ENCODE measurements around the gene CAV2. TPM values are rescaled to one million over a fixed set of nuclear protein-coding genes. Genes with fewer than 3 reads are reported as not detected.

Gene CAV2
- total and polyA plus RNA-seq, 10 donors = 15.5 to 107 (median 72.7) TPM

DNA sequence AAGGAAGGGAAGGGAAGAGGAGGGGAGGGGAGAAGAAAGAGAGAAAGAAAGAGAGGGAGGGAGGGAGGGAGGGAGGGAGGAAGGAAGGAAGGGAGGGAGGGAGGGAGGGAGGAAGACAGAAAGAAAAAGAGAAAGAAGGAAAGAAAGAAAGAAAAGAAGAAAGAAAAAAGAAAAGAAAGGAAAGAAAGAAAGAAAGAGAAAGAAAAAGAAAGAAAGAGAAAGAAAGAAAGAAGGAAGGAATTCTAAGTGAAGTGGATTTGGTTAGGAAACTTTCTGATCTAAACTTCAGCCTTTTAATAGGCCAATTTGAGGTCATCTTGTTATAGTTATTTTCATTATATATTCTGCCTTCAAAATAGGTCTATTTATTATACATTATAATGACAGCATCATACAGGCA lies 4.3 kb downstream of the CAV2 start:
- Histone ChIP-seq H3K36me3 (peaks cover 0 to 15% (median 0%) of the 10 kb centered on the region in 6 donors), H3K9me3 (peaks cover 0 to 3% (median 0%) of the 10 kb centered on the region in 8 donors), H3K4me1 (peaks cover 0 to 25% (median 15%) of the 10 kb centered on the region in 6 donors), H3K27ac (peak overlapping the region in 1 of 8 donors; percentile 15), H3K27me3 (replicated peaks in 1 of 7) (peaks cover 0 to 40% (median 16%) of the 10 kb centered on the region in 7 donors), H3K4me3 (no peak overlapping the region)
- DNase-seq = no peak
- intact Hi-C loops (cut with DNase I; ENCODE audit: low total_unique reads) = no loop called here
- TF ChIP-seq, protein P1, sequence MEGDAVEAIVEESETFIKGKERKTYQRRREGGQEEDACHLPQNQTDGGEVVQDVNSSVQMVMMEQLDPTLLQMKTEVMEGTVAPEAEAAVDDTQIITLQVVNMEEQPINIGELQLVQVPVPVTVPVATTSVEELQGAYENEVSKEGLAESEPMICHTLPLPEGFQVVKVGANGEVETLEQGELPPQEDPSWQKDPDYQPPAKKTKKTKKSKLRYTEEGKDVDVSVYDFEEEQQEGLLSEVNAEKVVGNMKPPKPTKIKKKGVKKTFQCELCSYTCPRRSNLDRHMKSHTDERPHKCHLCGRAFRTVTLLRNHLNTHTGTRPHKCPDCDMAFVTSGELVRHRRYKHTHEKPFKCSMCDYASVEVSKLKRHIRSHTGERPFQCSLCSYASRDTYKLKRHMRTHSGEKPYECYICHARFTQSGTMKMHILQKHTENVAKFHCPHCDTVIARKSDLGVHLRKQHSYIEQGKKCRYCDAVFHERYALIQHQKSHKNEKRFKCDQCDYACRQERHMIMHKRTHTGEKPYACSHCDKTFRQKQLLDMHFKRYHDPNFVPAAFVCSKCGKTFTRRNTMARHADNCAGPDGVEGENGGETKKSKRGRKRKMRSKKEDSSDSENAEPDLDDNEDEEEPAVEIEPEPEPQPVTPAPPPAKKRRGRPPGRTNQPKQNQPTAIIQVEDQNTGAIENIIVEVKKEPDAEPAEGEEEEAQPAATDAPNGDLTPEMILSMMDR (IDR thresholded peaks at IDR 0.05 in 8 of 11, conservative IDR thresholded peaks at IDR 0.05 in 3 of 11) = no peak
- TF ChIP-seq POLR2A (IDR thresholded peaks at IDR 0.05) (no peak), POLR2AphosphoS5 (IDR thresholded peaks at IDR 0.05) (no peak)

DNA sequence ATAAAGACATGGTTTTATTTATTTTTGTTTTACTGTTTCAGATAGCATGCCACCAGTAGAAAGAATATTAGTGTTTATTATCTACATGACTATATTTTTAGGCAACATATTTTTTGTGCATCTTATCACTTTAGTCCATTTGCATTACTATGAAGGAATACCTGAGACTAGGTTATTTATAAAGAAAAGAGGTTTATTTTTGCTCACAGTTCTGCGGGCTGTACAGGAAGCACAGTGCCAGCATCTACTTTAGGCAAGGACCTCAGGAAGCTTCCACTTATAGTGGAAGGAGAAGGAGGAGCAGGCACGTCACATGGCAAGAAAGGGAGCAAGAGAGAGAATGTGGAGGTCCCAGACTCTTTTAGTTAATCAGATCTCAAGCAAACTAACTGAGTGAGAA lies 5.7 kb downstream of the CAV2 start:
- H3K4me1 ChIP-seq = peaks cover 0 to 13% (median 4%) of the 10 kb centered on the region in 6 donors
- TF ChIP-seq, protein P1 (IDR thresholded peaks at IDR 0.05 in 8 of 11, conservative IDR thresholded peaks at IDR 0.05 in 3 of 11) = no peak
- TF ChIP-seq POLR2A (IDR thresholded peaks at IDR 0.05) (no peak), POLR2AphosphoS5 (IDR thresholded peaks at IDR 0.05) (no peak)
- intact Hi-C loops (cut with DNase I; ENCODE audit: low total_unique reads) = no loop called here
- H3K9me3 ChIP-seq = peaks cover 0 to 3% (median 0%) of the 10 kb centered on the region in 8 donors
- peak overlapping the region in 1 of 8 donors; percentile 45 for H3K27ac ChIP-seq
- peaks cover 0 to 26% (median 8%) of the 10 kb centered on the region in 7 donors for H3K27me3 ChIP-seq (replicated peaks in 1 of 7)
- DNase-seq = no peak
- no peak overlapping the region for H3K4me3 ChIP-seq
- WGBS, 5 donors = 41 to 74% (median 61%) methylated on average over 2 of the region's 2 CpGs
- H3K36me3 ChIP-seq = peaks cover 0 to 15% (median 0%) of the 10 kb centered on the region in 6 donors

DNA sequence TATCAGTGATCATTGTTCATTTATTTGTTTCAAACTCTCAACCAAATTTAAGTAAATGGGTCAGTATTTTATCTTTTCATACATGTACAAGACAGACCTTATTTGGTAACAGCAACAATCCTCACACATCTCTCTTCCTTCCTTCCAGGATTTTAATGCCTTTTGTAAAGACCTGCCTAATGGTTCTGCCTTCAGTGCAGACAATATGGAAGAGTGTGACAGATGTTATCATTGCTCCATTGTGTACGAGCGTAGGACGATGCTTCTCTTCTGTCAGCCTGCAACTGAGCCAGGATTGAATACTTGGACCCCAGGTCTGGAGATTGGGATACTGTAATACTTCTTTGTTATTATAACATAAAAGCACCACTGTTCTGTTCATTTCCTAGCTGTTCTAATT lies 6.3 kb downstream of the CAV2 start:
- WGBS, 5 donors = 79 to 89% (median 89%) methylated on average over 3 of the region's 3 CpGs
- no peak overlapping the region for H3K4me3 ChIP-seq
- H3K4me1 ChIP-seq = peaks cover 0 to 8% (median 1%) of the 10 kb centered on the region in 6 donors
- peaks cover 0 to 15% (median 0%) of the 10 kb centered on the region in 6 donors for H3K36me3 ChIP-seq
- DNase-seq = no peak
- H3K9me3 ChIP-seq = peaks cover 0 to 3% (median 0%) of the 10 kb centered on the region in 8 donors
- TF ChIP-seq POLR2AphosphoS5 (IDR thresholded peaks at IDR 0.05) (no peak), POLR2A (IDR thresholded peaks at IDR 0.05) (no peak)
- TF ChIP-seq, protein P1 (IDR thresholded peaks at IDR 0.05 in 8 of 11, conservative IDR thresholded peaks at IDR 0.05 in 3 of 11) = no peak
- intact Hi-C loops (cut with DNase I; ENCODE audit: low total_unique reads) = no loop called here
- H3K27ac ChIP-seq = peak overlapping the region in 1 of 8 donors; percentile 45
- peaks cover 0 to 20% (median 2%) of the 10 kb centered on the region in 7 donors for H3K27me3 ChIP-seq (replicated peaks in 1 of 7)

DNA sequence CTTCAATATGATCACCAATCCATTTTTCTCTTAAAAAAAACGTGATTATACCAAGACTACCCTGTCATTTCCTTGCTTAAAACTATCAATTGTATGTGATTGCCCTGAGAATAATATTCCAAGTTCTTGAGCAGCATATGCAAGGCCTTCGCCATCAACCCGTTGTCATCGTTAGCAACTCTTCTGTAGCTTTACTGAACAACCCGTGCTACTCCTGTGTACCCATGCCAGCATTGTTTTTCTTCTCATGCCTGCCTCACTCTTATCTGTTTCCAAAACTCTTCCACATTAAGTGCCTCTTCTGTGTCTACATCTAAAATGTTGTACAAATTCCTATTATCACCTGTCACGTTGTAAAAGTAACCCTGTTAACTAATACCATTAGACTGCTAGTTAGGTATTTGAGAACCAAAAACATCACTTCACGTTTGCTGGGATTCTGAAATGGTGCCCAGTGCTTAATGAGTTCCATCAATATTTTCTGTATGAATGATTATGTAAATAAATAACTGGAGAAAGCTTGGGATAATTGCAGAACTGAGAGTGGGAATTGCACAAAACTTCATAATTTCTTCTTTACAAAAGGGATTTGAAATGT lies 10.5 kb downstream of the CAV2 start:
- intact Hi-C loops (cut with DNase I; ENCODE audit: low total_unique reads) = no loop called here
- peaks cover 0 to 15% (median 0%) of the 10 kb centered on the region in 6 donors for H3K36me3 ChIP-seq
- H3K27me3 ChIP-seq (replicated peaks in 1 of 7) = no peaks in the 10 kb centered on the region
- no peak overlapping the region for H3K4me3 ChIP-seq
- TF ChIP-seq POLR2AphosphoS5 (IDR thresholded peaks at IDR 0.05) (no peak), POLR2A (IDR thresholded peaks at IDR 0.05) (no peak)
- TF ChIP-seq, protein P1 (IDR thresholded peaks at IDR 0.05 in 8 of 11, conservative IDR thresholded peaks at IDR 0.05 in 3 of 11) = no peak
- H3K27ac ChIP-seq = peak overlapping the region in 1 of 8 donors; percentile 73
- H3K4me1 ChIP-seq = peaks cover 0 to 24% (median 15%) of the 10 kb centered on the region in 6 donors
- H3K9me3 ChIP-seq = peaks cover 0 to 3% (median 0%) of the 10 kb centered on the region in 8 donors
- no peak for DNase-seq
- whole genome bisulfite sequencing, 5 donors = 84 to 90% (median 87%) methylated on average over 7 of the region's 7 CpGs

Measured in spleen (tissue), 11 donors.